ENCODE results near the gene ETFB.

- no peak for TF ChIP-seq CTCF (IDR thresholded peaks at IDR 0.05; ENCODE audit: insufficient read depth, low read length)
- peak; percentile 36; the same call in 1 of the 2 replicates for TF ChIP-seq POLR2AphosphoS5 (IDR thresholded peaks at IDR 0.05; ENCODE audit: low read depth)
- no peak for TF ChIP-seq SPI1 (IDR thresholded peaks at IDR 0.05; ENCODE audit: borderline replicate concordance, low read depth)
- TF ChIP-seq GABPA (IDR thresholded peaks at IDR 0.05; ENCODE audit: low read depth): no peak
- no peak for TF ChIP-seq REST (IDR thresholded peaks at IDR 0.05; ENCODE audit: insufficient replicate concordance, low read depth)
These were observed 1.0 kb upstream of the ETFB start for GRCh38 chr19:51367255-51367564.
